ENCODE results near the gene MYO3B. TPM values are rescaled to one million over a fixed set of nuclear protein-coding genes. Genes with fewer than 3 reads are reported as not detected.
"Not testable (repeated sequence)": the region's sequence is repeated elsewhere in the genome, so short reads cannot be mapped to it uniquely, and the experiment has no call there.

MYO3B gene
- total and polyA plus RNA-seq, 8 donors = 0.38 to 1.3 (median 0.52) TPM

DNA sequence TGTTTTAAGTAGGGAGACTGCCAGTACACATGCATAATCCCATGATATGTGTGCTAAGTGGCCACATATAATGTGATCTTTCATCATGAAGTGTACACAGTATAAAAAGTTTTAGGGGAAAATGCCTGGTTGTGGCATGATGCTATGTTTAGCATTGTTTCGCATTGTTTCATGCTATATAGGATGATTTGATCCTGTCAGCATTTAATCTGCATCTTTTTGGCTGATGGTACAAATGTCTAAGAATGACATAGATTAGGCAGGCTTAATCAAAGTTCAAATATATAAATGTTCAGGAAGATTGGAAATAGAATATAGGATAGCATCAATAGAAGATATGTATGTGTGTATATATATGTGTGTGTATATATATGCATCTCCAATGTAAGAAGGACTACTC, 83.6 kb downstream of the MYO3B start:
- FAIRE-seq (no peak), DNase-seq (no peak), ATAC-seq (no peak)
- no peaks in the 10 kb centered on the region for H3K27me3 ChIP-seq
- H3K27ac ChIP-seq = no peak overlapping the region
- 68 to 89% methylated on average over 1 of the region's 1 CpG for WGBS, 2 donors
- intact Hi-C loops (cut with DNase I) = no loop called here
- H3K4me1 ChIP-seq = no peaks in the 10 kb centered on the region
- TF ChIP-seq, protein P1, sequence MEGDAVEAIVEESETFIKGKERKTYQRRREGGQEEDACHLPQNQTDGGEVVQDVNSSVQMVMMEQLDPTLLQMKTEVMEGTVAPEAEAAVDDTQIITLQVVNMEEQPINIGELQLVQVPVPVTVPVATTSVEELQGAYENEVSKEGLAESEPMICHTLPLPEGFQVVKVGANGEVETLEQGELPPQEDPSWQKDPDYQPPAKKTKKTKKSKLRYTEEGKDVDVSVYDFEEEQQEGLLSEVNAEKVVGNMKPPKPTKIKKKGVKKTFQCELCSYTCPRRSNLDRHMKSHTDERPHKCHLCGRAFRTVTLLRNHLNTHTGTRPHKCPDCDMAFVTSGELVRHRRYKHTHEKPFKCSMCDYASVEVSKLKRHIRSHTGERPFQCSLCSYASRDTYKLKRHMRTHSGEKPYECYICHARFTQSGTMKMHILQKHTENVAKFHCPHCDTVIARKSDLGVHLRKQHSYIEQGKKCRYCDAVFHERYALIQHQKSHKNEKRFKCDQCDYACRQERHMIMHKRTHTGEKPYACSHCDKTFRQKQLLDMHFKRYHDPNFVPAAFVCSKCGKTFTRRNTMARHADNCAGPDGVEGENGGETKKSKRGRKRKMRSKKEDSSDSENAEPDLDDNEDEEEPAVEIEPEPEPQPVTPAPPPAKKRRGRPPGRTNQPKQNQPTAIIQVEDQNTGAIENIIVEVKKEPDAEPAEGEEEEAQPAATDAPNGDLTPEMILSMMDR (IDR thresholded peaks at IDR 0.05) = no peak
- H3K36me3 ChIP-seq = no peaks in the 10 kb centered on the region
- no peaks in the 10 kb centered on the region for H3K9me3 ChIP-seq
- H3K4me3 ChIP-seq = no peak overlapping the region

DNA sequence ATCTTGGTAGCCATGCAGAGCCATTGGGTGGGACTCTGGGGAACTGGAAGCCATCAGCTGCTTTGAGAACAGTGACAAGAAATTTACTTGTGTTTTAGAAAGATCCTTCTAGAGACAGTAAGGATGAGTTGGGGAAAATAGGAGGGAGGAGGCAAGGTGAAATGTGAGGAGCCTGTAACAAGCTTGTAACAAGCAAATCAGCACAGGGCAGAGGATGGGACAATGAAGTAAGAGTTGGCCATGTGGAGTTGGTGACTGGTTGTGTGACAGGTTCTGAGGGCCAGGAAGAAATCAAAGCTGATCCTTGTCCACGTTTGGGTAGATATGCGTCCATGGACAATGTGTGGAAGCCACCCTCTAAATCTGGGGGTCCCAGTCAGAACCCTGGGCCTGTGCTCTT, 84.4 kb downstream of the MYO3B start:
- WGBS, 2 donors = 68 to 85% methylated on average over 2 of the region's 2 CpGs
- H3K27ac ChIP-seq = no peak overlapping the region
- H3K27me3 ChIP-seq = no peaks in the 10 kb centered on the region
- FAIRE-seq = no peak
- no peaks in the 10 kb centered on the region for H3K36me3 ChIP-seq
- intact Hi-C loops (cut with DNase I) = no loop called here
- no peak for DNase-seq
- TF ChIP-seq, protein P1 (IDR thresholded peaks at IDR 0.05) = no peak
- no peak for ATAC-seq
- no peaks in the 10 kb centered on the region for H3K9me3 ChIP-seq
- H3K4me1 ChIP-seq = no peaks in the 10 kb centered on the region
- H3K4me3 ChIP-seq = no peak overlapping the region

GRCh38 chr2:170262806-170263205, 84.9 kb downstream of the MYO3B start:
- DNase-seq (no peak), ATAC-seq (no peak), FAIRE-seq (no peak)
- TF ChIP-seq, protein P1 (IDR thresholded peaks at IDR 0.05) = no peak
- intact Hi-C loops (cut with DNase I) = no loop called here
- WGBS, 2 donors = 76 to 77% methylated on average over 4 of the region's 4 CpGs
- no peaks in the 10 kb centered on the region for H3K4me1 ChIP-seq
- no peak overlapping the region for H3K4me3 ChIP-seq
- no peak overlapping the region for H3K27ac ChIP-seq
- no peaks in the 10 kb centered on the region for H3K36me3 ChIP-seq
- no peaks in the 10 kb centered on the region for H3K9me3 ChIP-seq
- H3K27me3 ChIP-seq = no peaks in the 10 kb centered on the region

GRCh38 chr2:170263728-170264521, 86.0 kb downstream of the MYO3B start:
- ATAC-seq; H3K27me3 ChIP-seq; H3K36me3 ChIP-seq; H3K9me3 ChIP-seq; intact Hi-C loops (cut with DNase I); H3K27ac ChIP-seq; H3K4me1 ChIP-seq; FAIRE-seq; DNase-seq; H3K4me3 ChIP-seq: not testable (repeated sequence)
- 46 to 52% methylated on average over 7 of the region's 7 CpGs for WGBS, 2 donors

- H3K27me3 ChIP-seq = no peaks in the 10 kb centered on the region
- intact Hi-C loops (cut with DNase I) = no loop called here
- H3K9me3 ChIP-seq = no peaks in the 10 kb centered on the region
- WGBS, 2 donors = 85 to 89% methylated on average over 2 of the region's 2 CpGs
- H3K4me3 ChIP-seq = no peak overlapping the region
- no peaks in the 10 kb centered on the region for H3K4me1 ChIP-seq
- FAIRE-seq (no peak), ATAC-seq (no peak), DNase-seq (no peak)
- no peak overlapping the region for H3K27ac ChIP-seq
- TF ChIP-seq, protein P1 (IDR thresholded peaks at IDR 0.05) = no peak
- no peaks in the 10 kb centered on the region for H3K36me3 ChIP-seq
These were observed 86.5 kb downstream of the MYO3B start for GRCh38 chr2:170264522-170264860.

Data from pancreas (tissue), 10 donors.